ENCODE data around the gene RAI2. TPM values are rescaled to one million over a fixed set of nuclear protein-coding genes. Genes with fewer than 3 reads are reported as not detected.

Gene RAI2
- total RNA-seq, 1 experiment from 2014 or later: 0.18 TPM

DNA sequence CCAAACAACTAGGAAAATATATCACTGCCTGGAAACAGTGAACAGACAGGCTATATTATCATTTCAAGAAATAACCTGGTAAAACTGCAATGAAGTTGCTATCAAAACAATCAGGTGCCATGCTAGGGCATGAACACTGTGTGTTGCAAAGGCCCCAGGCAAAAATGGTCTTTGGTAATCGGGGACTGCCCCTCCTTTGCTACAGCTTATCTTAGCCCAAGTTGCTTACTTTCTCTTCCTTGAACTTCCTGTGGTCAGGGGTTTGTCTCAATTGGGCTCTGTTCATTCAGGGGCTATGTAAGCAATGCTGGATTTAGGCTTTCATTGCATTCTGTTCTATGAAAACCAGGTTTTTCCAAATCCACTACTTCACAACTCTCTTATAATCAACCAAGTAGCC is 93.4 kb downstream of the RAI2 start:
- H3K9me3 ChIP-seq: no peaks in the 10 kb centered on the region
- no peak overlapping the region for H3K4me3 ChIP-seq (ENCODE audit: low read depth, low read length)
- intact Hi-C loops (cut with micrococcal nuclease; ENCODE audit: unreplicated experiment): no loop called here
- TF ChIP-seq, protein P1, sequence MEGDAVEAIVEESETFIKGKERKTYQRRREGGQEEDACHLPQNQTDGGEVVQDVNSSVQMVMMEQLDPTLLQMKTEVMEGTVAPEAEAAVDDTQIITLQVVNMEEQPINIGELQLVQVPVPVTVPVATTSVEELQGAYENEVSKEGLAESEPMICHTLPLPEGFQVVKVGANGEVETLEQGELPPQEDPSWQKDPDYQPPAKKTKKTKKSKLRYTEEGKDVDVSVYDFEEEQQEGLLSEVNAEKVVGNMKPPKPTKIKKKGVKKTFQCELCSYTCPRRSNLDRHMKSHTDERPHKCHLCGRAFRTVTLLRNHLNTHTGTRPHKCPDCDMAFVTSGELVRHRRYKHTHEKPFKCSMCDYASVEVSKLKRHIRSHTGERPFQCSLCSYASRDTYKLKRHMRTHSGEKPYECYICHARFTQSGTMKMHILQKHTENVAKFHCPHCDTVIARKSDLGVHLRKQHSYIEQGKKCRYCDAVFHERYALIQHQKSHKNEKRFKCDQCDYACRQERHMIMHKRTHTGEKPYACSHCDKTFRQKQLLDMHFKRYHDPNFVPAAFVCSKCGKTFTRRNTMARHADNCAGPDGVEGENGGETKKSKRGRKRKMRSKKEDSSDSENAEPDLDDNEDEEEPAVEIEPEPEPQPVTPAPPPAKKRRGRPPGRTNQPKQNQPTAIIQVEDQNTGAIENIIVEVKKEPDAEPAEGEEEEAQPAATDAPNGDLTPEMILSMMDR (IDR thresholded peaks at IDR 0.05; ENCODE audit: insufficient read depth in 1 of 2, low read depth in 1 of 2, low read length in 1 of 2, severe bottlenecking in 1 of 2, unreplicated experiment in 1 of 2): no peak
- no peaks in the 10 kb centered on the region for H3K27me3 Mint-ChIP-seq (ENCODE audit: insufficient read depth, unreplicated experiment)
- H3K36me3 ChIP-seq (ENCODE audit: control insufficient read depth, insufficient read depth, low read length): no peaks in the 10 kb centered on the region
- no peaks in the 10 kb centered on the region for H3K9me3 Mint-ChIP-seq (ENCODE audit: unreplicated experiment)
- ChIA-PET POLR2A (no interaction called here), CTCF (no interaction called here)
- no peak overlapping the region for H3K27ac Mint-ChIP-seq (ENCODE audit: unreplicated experiment)
- no peak for DNase-seq
- H3K27me3 ChIP-seq (replicated peaks; ENCODE audit: control insufficient read depth, insufficient read depth, low read length): no peaks in the 10 kb centered on the region
- BruUV-seq (replicated peaks): no TSS peak
- no peaks in the 10 kb centered on the region for H3K36me3 Mint-ChIP-seq (ENCODE audit: insufficient read depth, unreplicated experiment)
- no peak overlapping the region for H3K4me3 Mint-ChIP-seq (ENCODE audit: unreplicated experiment)
- H3K4me1 Mint-ChIP-seq (ENCODE audit: low read depth, unreplicated experiment): no peaks in the 10 kb centered on the region
- no peaks in the 10 kb centered on the region for H3K4me1 ChIP-seq

DNA sequence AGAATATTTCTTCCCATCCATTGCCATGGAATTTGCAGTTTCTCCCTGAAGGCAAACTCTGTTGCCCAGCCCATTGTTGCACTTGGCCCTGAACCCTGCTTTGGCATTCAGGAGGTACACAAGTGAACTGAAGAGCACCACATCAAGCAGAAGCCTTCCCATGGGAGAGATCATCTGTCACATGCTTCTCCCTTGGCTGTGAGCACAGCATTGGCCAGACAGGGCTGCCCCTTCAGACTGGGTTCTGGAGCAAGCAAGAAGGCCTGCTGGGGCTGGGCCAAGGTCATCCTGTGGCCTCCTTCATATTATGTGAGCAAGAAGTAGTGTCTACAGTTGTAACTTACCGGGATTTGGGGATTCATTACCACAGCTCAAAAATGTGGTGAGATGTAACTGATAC is 101.1 kb downstream of the RAI2 start:
- ChIA-PET CTCF (no interaction called here), POLR2A (no interaction called here)
- no peaks in the 10 kb centered on the region for H3K36me3 Mint-ChIP-seq (ENCODE audit: insufficient read depth, unreplicated experiment)
- H3K9me3 Mint-ChIP-seq (ENCODE audit: unreplicated experiment): no peaks in the 10 kb centered on the region
- BruUV-seq (replicated peaks): no TSS peak
- TF ChIP-seq, protein P1 (IDR thresholded peaks at IDR 0.05; ENCODE audit: insufficient read depth in 1 of 2, low read depth in 1 of 2, low read length in 1 of 2, severe bottlenecking in 1 of 2, unreplicated experiment in 1 of 2): no peak
- H3K27me3 Mint-ChIP-seq (ENCODE audit: insufficient read depth, unreplicated experiment): no peaks in the 10 kb centered on the region
- no peak for DNase-seq
- H3K4me3 ChIP-seq (ENCODE audit: low read depth, low read length): no peak overlapping the region
- no peak overlapping the region for H3K27ac Mint-ChIP-seq (ENCODE audit: unreplicated experiment)
- H3K4me3 Mint-ChIP-seq (ENCODE audit: unreplicated experiment): no peak overlapping the region
- H3K4me1 Mint-ChIP-seq (ENCODE audit: low read depth, unreplicated experiment): no peaks in the 10 kb centered on the region
- no peaks in the 10 kb centered on the region for H3K9me3 ChIP-seq
- H3K36me3 ChIP-seq (ENCODE audit: control insufficient read depth, insufficient read depth, low read length): no peaks in the 10 kb centered on the region
- H3K4me1 ChIP-seq: no peaks in the 10 kb centered on the region
- H3K27me3 ChIP-seq (replicated peaks; ENCODE audit: control insufficient read depth, insufficient read depth, low read length): no peaks in the 10 kb centered on the region
- intact Hi-C loops (cut with micrococcal nuclease; ENCODE audit: unreplicated experiment): no loop called here

DNA sequence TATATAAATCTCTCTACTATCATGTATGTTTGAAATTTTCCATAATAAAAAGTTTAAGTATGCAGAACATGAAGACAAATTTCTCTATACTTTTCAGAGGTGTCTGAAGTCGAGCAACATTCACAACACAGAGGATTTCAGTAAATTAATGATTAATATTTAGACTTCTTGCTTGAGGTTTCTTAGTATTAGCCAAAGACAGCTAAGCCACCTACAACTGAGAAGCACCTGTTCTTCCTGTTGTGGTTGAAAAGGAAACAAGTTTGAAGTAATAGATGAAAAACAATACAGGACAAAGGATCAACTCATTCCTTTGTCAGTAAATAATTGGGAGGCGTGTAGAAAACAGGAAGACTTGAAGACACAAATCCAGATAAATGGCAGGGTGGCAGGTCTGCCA is 102.7 kb downstream of the RAI2 start:
- no peaks in the 10 kb centered on the region for H3K27me3 Mint-ChIP-seq (ENCODE audit: insufficient read depth, unreplicated experiment)
- H3K9me3 ChIP-seq: no peaks in the 10 kb centered on the region
- POLR2A ChIA-PET: no interaction called here
- no peak overlapping the region for H3K27ac Mint-ChIP-seq (ENCODE audit: unreplicated experiment)
- no peaks in the 10 kb centered on the region for H3K36me3 Mint-ChIP-seq (ENCODE audit: insufficient read depth, unreplicated experiment)
- CTCF ChIA-PET: no interaction called here
- H3K9me3 Mint-ChIP-seq (ENCODE audit: unreplicated experiment): no peaks in the 10 kb centered on the region
- TF ChIP-seq, protein P1 (IDR thresholded peaks at IDR 0.05; ENCODE audit: insufficient read depth in 1 of 2, low read depth in 1 of 2, low read length in 1 of 2, severe bottlenecking in 1 of 2, unreplicated experiment in 1 of 2): no peak
- H3K4me1 ChIP-seq: no peaks in the 10 kb centered on the region
- BruUV-seq (replicated peaks): no TSS peak
- H3K4me3 Mint-ChIP-seq (ENCODE audit: unreplicated experiment): no peak overlapping the region
- no peaks in the 10 kb centered on the region for H3K27me3 ChIP-seq (replicated peaks; ENCODE audit: control insufficient read depth, insufficient read depth, low read length)
- intact Hi-C loops (cut with micrococcal nuclease; ENCODE audit: unreplicated experiment): no loop called here
- no peaks in the 10 kb centered on the region for H3K36me3 ChIP-seq (ENCODE audit: control insufficient read depth, insufficient read depth, low read length)
- H3K4me3 ChIP-seq (ENCODE audit: low read depth, low read length): no peak overlapping the region
- no peak for DNase-seq
- no peaks in the 10 kb centered on the region for H3K4me1 Mint-ChIP-seq (ENCODE audit: low read depth, unreplicated experiment)
